H1 (cell line): ENCODE data around the gene ZNF8. TPM values are rescaled to one million over a fixed set of nuclear protein-coding genes. Genes with fewer than 3 reads are reported as not detected.

ENCODE experiments used
- BRCA1 ChIP-seq: IDR thresholded peaks from 2 replicates; pipeline ENCODE4 v1.6.1; 2012; ENCODE audit warnings: low read depth, low read length, improper control_type of control experiment
- CTBP2 ChIP-seq: IDR thresholded peaks from 2 replicates; pipeline ENCODE4 v1.7.0; 2011; ENCODE audit warnings: borderline replicate concordance, mild to moderate bottlenecking, moderate library complexity, mixed read lengths, low read length; ENCODE audit not compliant: insufficient read depth, insufficient read length
- FOSL1 ChIP-seq: IDR thresholded peaks from 2 replicates; pipeline ENCODE4 v1.6.1; 2011; ENCODE audit warnings: mild to moderate bottlenecking, low read depth, low read length, moderate library complexity; ENCODE audit not compliant: insufficient read depth
- JUN ChIP-seq: IDR thresholded peaks from 2 replicates; pipeline ENCODE4 v1.6.1; 2011; ENCODE audit warnings: low read depth, mild to moderate bottlenecking, improper control_type of control experiment, low read length
- KDM1A ChIP-seq: fragments of 200-600, 300-600 bp; sonication (generic); IDR thresholded peaks from 2 replicates; pipeline ENCODE4 v1.7.1; 2016; ENCODE audit warnings: mild to moderate bottlenecking, low read length, borderline replicate concordance
- POU5F1 ChIP-seq: IDR thresholded peaks from 2 replicates; pipeline ENCODE4 v1.6.1; 2011; ENCODE audit warnings: low read depth, mild to moderate bottlenecking, low read length, moderate library complexity
- SIRT6 ChIP-seq: IDR thresholded peaks from one replicate; pipeline ENCODE4 v1.7.1; 2012; ENCODE audit warnings: low read length, inconsistent platforms
- SIX5 ChIP-seq: IDR thresholded peaks from 2 replicates; pipeline ENCODE4 v1.6.1; 2011; ENCODE audit warnings: mild to moderate bottlenecking, low read depth, low read length
- SRF ChIP-seq: IDR thresholded peaks from 2 replicates; pipeline ENCODE4 v1.6.1; 2011; ENCODE audit warnings: mild to moderate bottlenecking, low read depth, low read length, moderate library complexity
- TCF12 ChIP-seq: IDR thresholded peaks from 2 replicates; pipeline ENCODE4 v1.6.1; 2011; ENCODE audit warnings: low read depth, mild to moderate bottlenecking, low read length
- ZNF274 ChIP-seq: IDR thresholded peaks from 2 replicates; pipeline ENCODE4 v1.7.0; 2012; ENCODE audit warnings: low read length, borderline replicate concordance; ENCODE audit errors: extremely low read depth
- polyA plus RNA-seq, 7 experiments: library from polyadenylated mRNA; depleted of rRNA in 3 of 7; stranded (reverse) in 5 of 7; unstranded in 2 of 7; fragments of >200 nt in 5 of 7; fragments of 200-250 nt in 2 of 7; gene quantifications; 1 replicate in 5 of 7; 2 replicates in 1 of 7; 4 replicates in 1 of 7; pipeline versions ENCODE4 v1.2.1 to v1.2.3, GENCODE V29; 2011 to 2013; ENCODE audit warnings: missing spikeins in 2 of 7, mixed read lengths in 2 of 7
- total RNA-seq: library from RNA; stranded (reverse); fragmentation: NEBNext Ultra II Directional; extraction: Animal tissue kit (Norgen Biotek cat#: 25700); gene quantifications from 2 replicates; pipeline ENCODE4 v1.2.1, GENCODE V29; 2021
- TF ChIP-seq, protein P1 (sequence below): fragments of 300-600 bp; sonication (generic); IDR thresholded peaks from 2 replicates; pipeline ENCODE4 v1.7.1; 2012; ENCODE audit warnings: low read length, moderate library complexity, mild to moderate bottlenecking, inconsistent platforms; ENCODE audit not compliant: insufficient replicate concordance
- TF ChIP-seq, protein P2 (sequence below): IDR thresholded peaks from 2 replicates; pipeline ENCODE4 v1.6.1; 2012; ENCODE audit warnings: inconsistent platforms

ZNF8 gene
- total and polyA plus RNA-seq, 2 of the 8 experiments (the other 6 are each of a cell fraction or from before 2014, with no cell fraction given) = 9.2 to 21.5 TPM

DNA sequence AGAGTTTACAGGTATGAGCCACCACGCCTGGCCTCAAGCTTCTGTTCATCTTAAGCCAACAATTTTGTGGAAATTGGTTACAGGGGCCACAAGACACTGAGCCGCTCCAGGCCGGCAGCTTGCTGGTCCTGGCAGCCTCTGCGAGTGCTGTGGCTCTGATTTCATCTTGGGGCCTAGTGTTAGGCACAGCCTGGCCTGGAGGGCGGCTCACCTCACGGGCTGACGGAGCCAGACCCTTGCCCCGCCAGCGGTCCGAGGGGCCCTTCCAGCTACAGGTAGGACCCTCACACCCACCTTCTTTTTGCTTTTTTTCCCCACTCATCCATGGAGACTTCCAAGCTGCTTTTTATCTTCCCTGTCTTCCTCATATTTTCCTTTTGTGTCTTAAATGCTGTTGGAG is 41.4 kb upstream of the ZNF8 start (continued):
- TF ChIP-seq, protein P1, sequence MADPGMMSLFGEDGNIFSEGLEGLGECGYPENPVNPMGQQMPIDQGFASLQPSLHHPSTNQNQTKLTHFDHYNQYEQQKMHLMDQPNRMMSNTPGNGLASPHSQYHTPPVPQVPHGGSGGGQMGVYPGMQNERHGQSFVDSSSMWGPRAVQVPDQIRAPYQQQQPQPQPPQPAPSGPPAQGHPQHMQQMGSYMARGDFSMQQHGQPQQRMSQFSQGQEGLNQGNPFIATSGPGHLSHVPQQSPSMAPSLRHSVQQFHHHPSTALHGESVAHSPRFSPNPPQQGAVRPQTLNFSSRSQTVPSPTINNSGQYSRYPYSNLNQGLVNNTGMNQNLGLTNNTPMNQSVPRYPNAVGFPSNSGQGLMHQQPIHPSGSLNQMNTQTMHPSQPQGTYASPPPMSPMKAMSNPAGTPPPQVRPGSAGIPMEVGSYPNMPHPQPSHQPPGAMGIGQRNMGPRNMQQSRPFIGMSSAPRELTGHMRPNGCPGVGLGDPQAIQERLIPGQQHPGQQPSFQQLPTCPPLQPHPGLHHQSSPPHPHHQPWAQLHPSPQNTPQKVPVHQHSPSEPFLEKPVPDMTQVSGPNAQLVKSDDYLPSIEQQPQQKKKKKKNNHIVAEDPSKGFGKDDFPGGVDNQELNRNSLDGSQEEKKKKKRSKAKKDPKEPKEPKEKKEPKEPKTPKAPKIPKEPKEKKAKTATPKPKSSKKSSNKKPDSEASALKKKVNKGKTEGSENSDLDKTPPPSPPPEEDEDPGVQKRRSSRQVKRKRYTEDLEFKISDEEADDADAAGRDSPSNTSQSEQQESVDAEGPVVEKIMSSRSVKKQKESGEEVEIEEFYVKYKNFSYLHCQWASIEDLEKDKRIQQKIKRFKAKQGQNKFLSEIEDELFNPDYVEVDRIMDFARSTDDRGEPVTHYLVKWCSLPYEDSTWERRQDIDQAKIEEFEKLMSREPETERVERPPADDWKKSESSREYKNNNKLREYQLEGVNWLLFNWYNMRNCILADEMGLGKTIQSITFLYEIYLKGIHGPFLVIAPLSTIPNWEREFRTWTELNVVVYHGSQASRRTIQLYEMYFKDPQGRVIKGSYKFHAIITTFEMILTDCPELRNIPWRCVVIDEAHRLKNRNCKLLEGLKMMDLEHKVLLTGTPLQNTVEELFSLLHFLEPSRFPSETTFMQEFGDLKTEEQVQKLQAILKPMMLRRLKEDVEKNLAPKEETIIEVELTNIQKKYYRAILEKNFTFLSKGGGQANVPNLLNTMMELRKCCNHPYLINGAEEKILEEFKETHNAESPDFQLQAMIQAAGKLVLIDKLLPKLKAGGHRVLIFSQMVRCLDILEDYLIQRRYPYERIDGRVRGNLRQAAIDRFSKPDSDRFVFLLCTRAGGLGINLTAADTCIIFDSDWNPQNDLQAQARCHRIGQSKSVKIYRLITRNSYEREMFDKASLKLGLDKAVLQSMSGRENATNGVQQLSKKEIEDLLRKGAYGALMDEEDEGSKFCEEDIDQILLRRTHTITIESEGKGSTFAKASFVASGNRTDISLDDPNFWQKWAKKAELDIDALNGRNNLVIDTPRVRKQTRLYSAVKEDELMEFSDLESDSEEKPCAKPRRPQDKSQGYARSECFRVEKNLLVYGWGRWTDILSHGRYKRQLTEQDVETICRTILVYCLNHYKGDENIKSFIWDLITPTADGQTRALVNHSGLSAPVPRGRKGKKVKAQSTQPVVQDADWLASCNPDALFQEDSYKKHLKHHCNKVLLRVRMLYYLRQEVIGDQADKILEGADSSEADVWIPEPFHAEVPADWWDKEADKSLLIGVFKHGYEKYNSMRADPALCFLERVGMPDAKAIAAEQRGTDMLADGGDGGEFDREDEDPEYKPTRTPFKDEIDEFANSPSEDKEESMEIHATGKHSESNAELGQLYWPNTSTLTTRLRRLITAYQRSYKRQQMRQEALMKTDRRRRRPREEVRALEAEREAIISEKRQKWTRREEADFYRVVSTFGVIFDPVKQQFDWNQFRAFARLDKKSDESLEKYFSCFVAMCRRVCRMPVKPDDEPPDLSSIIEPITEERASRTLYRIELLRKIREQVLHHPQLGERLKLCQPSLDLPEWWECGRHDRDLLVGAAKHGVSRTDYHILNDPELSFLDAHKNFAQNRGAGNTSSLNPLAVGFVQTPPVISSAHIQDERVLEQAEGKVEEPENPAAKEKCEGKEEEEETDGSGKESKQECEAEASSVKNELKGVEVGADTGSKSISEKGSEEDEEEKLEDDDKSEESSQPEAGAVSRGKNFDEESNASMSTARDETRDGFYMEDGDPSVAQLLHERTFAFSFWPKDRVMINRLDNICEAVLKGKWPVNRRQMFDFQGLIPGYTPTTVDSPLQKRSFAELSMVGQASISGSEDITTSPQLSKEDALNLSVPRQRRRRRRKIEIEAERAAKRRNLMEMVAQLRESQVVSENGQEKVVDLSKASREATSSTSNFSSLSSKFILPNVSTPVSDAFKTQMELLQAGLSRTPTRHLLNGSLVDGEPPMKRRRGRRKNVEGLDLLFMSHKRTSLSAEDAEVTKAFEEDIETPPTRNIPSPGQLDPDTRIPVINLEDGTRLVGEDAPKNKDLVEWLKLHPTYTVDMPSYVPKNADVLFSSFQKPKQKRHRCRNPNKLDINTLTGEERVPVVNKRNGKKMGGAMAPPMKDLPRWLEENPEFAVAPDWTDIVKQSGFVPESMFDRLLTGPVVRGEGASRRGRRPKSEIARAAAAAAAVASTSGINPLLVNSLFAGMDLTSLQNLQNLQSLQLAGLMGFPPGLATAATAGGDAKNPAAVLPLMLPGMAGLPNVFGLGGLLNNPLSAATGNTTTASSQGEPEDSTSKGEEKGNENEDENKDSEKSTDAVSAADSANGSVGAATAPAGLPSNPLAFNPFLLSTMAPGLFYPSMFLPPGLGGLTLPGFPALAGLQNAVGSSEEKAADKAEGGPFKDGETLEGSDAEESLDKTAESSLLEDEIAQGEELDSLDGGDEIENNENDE = no peak
- TF ChIP-seq CTBP2 = no peak
- TF ChIP-seq POU5F1 = no peak
- TF ChIP-seq JUN = no peak
- no peak for TF ChIP-seq FOSL1
- TF ChIP-seq TCF12 = no peak
- no peak for TF ChIP-seq ZNF274
- TF ChIP-seq KDM1A = no peak
- no peak for TF ChIP-seq SIX5
- no peak for TF ChIP-seq BRCA1
- TF ChIP-seq SRF = no peak
- no peak for TF ChIP-seq SIRT6
- TF ChIP-seq, protein P2, sequence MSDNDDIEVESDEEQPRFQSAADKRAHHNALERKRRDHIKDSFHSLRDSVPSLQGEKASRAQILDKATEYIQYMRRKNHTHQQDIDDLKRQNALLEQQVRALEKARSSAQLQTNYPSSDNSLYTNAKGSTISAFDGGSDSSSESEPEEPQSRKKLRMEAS = no peak
